ENCODE data around the gene PKN1. TPM values are rescaled to one million over a fixed set of nuclear protein-coding genes. Genes with fewer than 3 reads are reported as not detected.

The PKN1 gene
- total RNA-seq, 4 donors from 2014 or later, result 73.9 to 150 (median 118) TPM

GRCh38 chr19:14516746-14517438 is 83.8 kb downstream of the PKN1 start:
- peak overlapping the region; percentile 100 for H3K27ac ChIP-seq
- H3K9me3 ChIP-seq, result no peaks in the 10 kb centered on the region
- WGBS, 2 donors, result 27 to 29% methylated on average over 22 of the region's 22 CpGs
- H3K36me3 ChIP-seq, result peaks cover 0 to 31% (median 18%) of the 10 kb centered on the region in 3 donors
- no peaks in the 10 kb centered on the region for H3K27me3 ChIP-seq
- H3K4me3 ChIP-seq, result peak overlapping the region; percentile 71 to 100 (median 92)
- DNase-seq (ENCODE audit: low spot score in 2 of 2), result no peak
- TF ChIP-seq CTCF (IDR thresholded peaks at IDR 0.05), result no peak
- no peak for TF ChIP-seq POLR2A (IDR thresholded peaks at IDR 0.05)
- TF ChIP-seq EP300 (IDR thresholded peaks at IDR 0.05), result no peak
- peaks cover 2 to 48% (median 33%) of the 10 kb centered on the region in 4 donors for H3K4me1 ChIP-seq

- Histone ChIP-seq H3K27me3 (no peaks in the 10 kb centered on the region), H3K4me1 (peaks cover 2 to 48% (median 33%) of the 10 kb centered on the region in 4 donors), H3K4me3 (peak overlapping the region; percentile 71 to 100 (median 92)), H3K9me3 (no peaks in the 10 kb centered on the region), H3K27ac (peak overlapping the region; percentile 100), H3K36me3 (peaks cover 0 to 31% (median 18%) of the 10 kb centered on the region in 3 donors)
- no peak for DNase-seq (ENCODE audit: low spot score in 2 of 2)
- TF ChIP-seq CTCF (IDR thresholded peaks at IDR 0.05) (no peak), POLR2A (IDR thresholded peaks at IDR 0.05) (no peak), EP300 (IDR thresholded peaks at IDR 0.05) (no peak)
- 0 to 1% methylated on average over 10 to 20 of the region's 32 CpGs for WGBS, 2 donors
Measured at GRCh38 chr19:14517446-14517839, 84.3 kb downstream of the PKN1 start.

GRCh38 chr19:14517840-14518505 is 84.9 kb downstream of the PKN1 start, which contains the start of gene DNAJB1:
Gene DNAJB1, minus strand, starts transcription at chr19:14518397. Its CDS starts 48 bp downstream, at chr19:14518349.
- DNase-seq (ENCODE audit: low spot score in 2 of 2), result peak; percentile 57 to 69
- Histone ChIP-seq H3K4me1 (peaks cover 2 to 48% (median 33%) of the 10 kb centered on the region in 4 donors), H3K9me3 (no peaks in the 10 kb centered on the region), H3K4me3 (peak within 1 kb of the TSS; percentile 89 to 100 (median 96)), H3K27ac (peak within 1 kb of the TSS; percentile 100), H3K27me3 (no peaks in the 10 kb centered on the region), H3K36me3 (peaks cover 0 to 31% (median 18%) of the 10 kb centered on the region in 3 donors)
- TF ChIP-seq CTCF (IDR thresholded peaks at IDR 0.05) (peak in 1 of 5 experiments; percentile 55), POLR2A (IDR thresholded peaks at IDR 0.05) (peak; percentile 92 to 98), EP300 (IDR thresholded peaks at IDR 0.05) (peak; percentile 66 to 100)
- 0 to 1% methylated on average over 14 to 43 of the region's 82 CpGs for WGBS, 2 donors

- no peak for TF ChIP-seq EP300 (IDR thresholded peaks at IDR 0.05)
- TF ChIP-seq CTCF (IDR thresholded peaks at IDR 0.05), result no peak
- TF ChIP-seq POLR2A (IDR thresholded peaks at IDR 0.05), result no peak
- Histone ChIP-seq H3K36me3 (peaks cover 0 to 21% (median 18%) of the 10 kb centered on the region in 3 donors), H3K4me3 (no peak overlapping the region), H3K4me1 (peaks cover 2 to 45% (median 33%) of the 10 kb centered on the region in 4 donors), H3K27me3 (no peaks in the 10 kb centered on the region), H3K9me3 (no peaks in the 10 kb centered on the region), H3K27ac (peak overlapping the region; percentile 95 to 100 (median 100))
- no peak for DNase-seq (ENCODE audit: low spot score in 2 of 2)
- WGBS, 2 donors, result 89 to 92% methylated on average over 22 of the region's 22 CpGs
Measured at GRCh38 chr19:14519245-14519859, 86.2 kb downstream of the PKN1 start.

Measured in tibial nerve (tissue), 4 donors.